IMR-90 (cell line): ENCODE results near the gene PDE5A. TPM values are rescaled to one million over a fixed set of nuclear protein-coding genes. Genes with fewer than 3 reads are reported as not detected.

ENCODE experiments used
- ATAC-seq: fragments of 200-7000 bp; cut with Tn5 transposase; 2 replicates; pipeline ENCODE4 v1.9.1; 2020; ENCODE audit warnings: low read depth, mild to moderate bottlenecking, moderate library complexity
- BruUV-seq: library from RNA; stranded (reverse); fragments of 400-500 nt; replicated peaks from 2 replicates; lab custom pipeline; 2021; lab: Mats Ljungman, UMichigan
- CTCF ChIA-PET: fragments of 300-600 bp; formaldehyde crosslinking; extraction: SDS; loops from one replicate; lab custom pipeline; 2021; ENCODE audit warnings: antibody characterized with exemption; lab: Yijun Ruan, JAX
- POLR2A ChIA-PET: fragments of 300-600 bp; sonication (Branson Sonifier 250); formaldehyde crosslinking; loops from one replicate; lab custom pipeline; 2022; ENCODE audit warnings: antibody characterized with exemption; ENCODE audit not compliant: unreplicated experiment; lab: Charles Lee
- DNase-seq: peaks from one replicate; pipeline ENCODE4 v3.0.0; 2013
- H2AFZ ChIP-seq: replicated peaks from 2 replicates; pipeline ENCODE3; 2013; ENCODE audit warnings: low read length, mild to moderate bottlenecking; ENCODE audit not compliant: poor library complexity
- H2AK5ac ChIP-seq: 2 replicates; pipeline ENCODE4 v1.6.1; 2013; ENCODE audit warnings: low read depth, low read length, inconsistent platforms
- H2AK9ac ChIP-seq: replicated peaks from 2 replicates; pipeline ENCODE3; 2013; ENCODE audit warnings: mild to moderate bottlenecking, low read depth, low read length, moderate library complexity; ENCODE audit not compliant: poor library complexity
- H2BK120ac ChIP-seq: 2 replicates; pipeline ENCODE4 v1.6.1; 2013; ENCODE audit warnings: low read depth, low read length, inconsistent platforms
- H2BK15ac ChIP-seq: 3 replicates; pipeline ENCODE4 v1.6.1; 2013; ENCODE audit warnings: low read depth, low read length, inconsistent platforms
- H2BK20ac ChIP-seq: 2 replicates; pipeline ENCODE4 v1.6.1; 2013; ENCODE audit warnings: low read depth, mild to moderate bottlenecking, inconsistent platforms, low read length, moderate library complexity
- H2BK5ac ChIP-seq: 2 replicates; pipeline ENCODE4 v1.6.1; 2013; ENCODE audit warnings: mild to moderate bottlenecking, low read depth, low read length, inconsistent platforms; ENCODE audit not compliant: poor library complexity, severe bottlenecking
- H3K14ac ChIP-seq: replicated peaks from 2 replicates; pipeline ENCODE4 v1.6.1; 2013; ENCODE audit warnings: low read depth, low read length, inconsistent platforms
- H3K18ac ChIP-seq: 2 replicates; pipeline ENCODE4 v1.6.1; 2013; ENCODE audit warnings: low read depth, low read length, control low read depth
- H3K23ac ChIP-seq: 2 replicates; pipeline ENCODE4 v1.6.1; 2013; ENCODE audit warnings: low read depth, low read length, inconsistent platforms
- H3K27ac ChIP-seq: 2 replicates; pipeline ENCODE4 v1.5.1; 2013; ENCODE audit warnings: mild to moderate bottlenecking, control low read depth, low read length; ENCODE audit not compliant: insufficient read depth
- H3K27me3 ChIP-seq: 2 replicates; pipeline ENCODE4 v1.6.1; 2013; ENCODE audit warnings: low read length; ENCODE audit not compliant: control insufficient read depth, insufficient read depth
- H3K36me3 ChIP-seq: 2 replicates; pipeline ENCODE4 v1.6.1; 2013; ENCODE audit warnings: low read length, mixed read lengths; ENCODE audit not compliant: control insufficient read depth, insufficient read depth
- H3K4ac ChIP-seq: 2 replicates; pipeline ENCODE4 v1.6.1; 2013; ENCODE audit warnings: low read depth, low read length, inconsistent platforms
- H3K4me1 ChIP-seq: 2 replicates; pipeline ENCODE4 v1.6.1; 2013; ENCODE audit warnings: low read length, mixed read lengths; ENCODE audit not compliant: control insufficient read depth, insufficient read depth
- H3K4me2 ChIP-seq: 2 replicates; pipeline ENCODE4 v1.6.1; 2013; ENCODE audit warnings: low read depth, mild to moderate bottlenecking, control low read depth, low read length, moderate library complexity
- H3K4me3 ChIP-seq: 2 replicates; pipeline ENCODE4 v1.5.1; 2013; ENCODE audit warnings: low read depth, mild to moderate bottlenecking, control low read depth, low read length, moderate library complexity; ENCODE audit not compliant: insufficient read depth
- H3K56ac ChIP-seq: 2 replicates; pipeline ENCODE4 v1.6.1; 2013; ENCODE audit warnings: low read length, inconsistent platforms; ENCODE audit not compliant: insufficient read depth; ENCODE audit errors: extremely low read depth
- H3K79me1 ChIP-seq, 2 experiments: 2 replicates each; pipeline ENCODE4 v1.6.1; 2013; ENCODE audit warnings: low read length in 2 of 2, inconsistent platforms in 1 of 2, low read depth in 1 of 2
- H3K9ac ChIP-seq: 2 replicates; pipeline ENCODE4 v1.6.1; 2013; ENCODE audit warnings: low read depth, low read length, control low read depth
- H3K9me1 ChIP-seq: 2 replicates; pipeline ENCODE4 v1.6.1; 2013; ENCODE audit warnings: low read length, inconsistent platforms; ENCODE audit not compliant: insufficient read depth
- H3K9me3 ChIP-seq: 2 replicates; pipeline ENCODE4 v1.6.1; 2013; ENCODE audit warnings: low read length; ENCODE audit not compliant: control insufficient read depth, insufficient read depth
- H4K20me1 ChIP-seq: 2 replicates; pipeline ENCODE4 v1.6.1; 2013; ENCODE audit warnings: low read length, inconsistent platforms; ENCODE audit not compliant: insufficient read depth
- H4K5ac ChIP-seq: 2 replicates; pipeline ENCODE4 v1.6.1; 2013; ENCODE audit warnings: mild to moderate bottlenecking, low read depth, low read length, control low read depth
- H4K8ac ChIP-seq, 2 experiments: 2 replicates each; pipeline ENCODE4 v1.6.1; 2013; ENCODE audit warnings: low read depth in 2 of 2, low read length in 2 of 2, control low read depth in 1 of 2, inconsistent platforms in 1 of 2
- H4K91ac ChIP-seq: 2 replicates; pipeline ENCODE4 v1.6.1; 2013; ENCODE audit warnings: low read depth, low read length, inconsistent platforms; ENCODE audit not compliant: insufficient read depth
- BHLHE40 ChIP-seq: fragments of 150-350 bp; IDR thresholded peaks from 2 replicates; pipeline ENCODE4 v1.6.1; 2016; ENCODE audit warnings: mild to moderate bottlenecking, low read depth, low read length
- CEBPB ChIP-seq: IDR thresholded peaks from 2 replicates; pipeline ENCODE4 v1.6.1; 2012; ENCODE audit warnings: low read depth, low read length, improper control_type of control experiment
- CHD1 ChIP-seq: IDR thresholded peaks from 2 replicates; pipeline ENCODE4 v1.6.1; 2012; ENCODE audit warnings: low read depth, low read length, improper control_type of control experiment
- CTCF ChIP-seq: conservative IDR thresholded peaks from 2 replicates; pipeline ENCODE4 v1.5.1; 2012; ENCODE audit warnings: mild to moderate bottlenecking, low read depth, low read length, improper control_type of control experiment
- ELK1 ChIP-seq: fragments of 150-350 bp; IDR thresholded peaks from 2 replicates; pipeline ENCODE4 v1.6.1; 2016; ENCODE audit warnings: low read depth, mild to moderate bottlenecking, low read length, moderate library complexity, borderline replicate concordance
- FOS ChIP-seq: fragments of 150-350 bp; IDR thresholded peaks from 2 replicates; pipeline ENCODE4 v1.6.1; 2016; ENCODE audit warnings: low read depth, low read length
- MAFK ChIP-seq: IDR thresholded peaks from 2 replicates; pipeline ENCODE4 v1.6.1; 2012; ENCODE audit warnings: low read depth, low read length, improper control_type of control experiment
- MAZ ChIP-seq: IDR thresholded peaks from 2 replicates; pipeline ENCODE4 v1.6.1; 2012; ENCODE audit warnings: low read depth, mild to moderate bottlenecking, low read length, improper control_type of control experiment, moderate library complexity, borderline replicate concordance
- MXI1 ChIP-seq: IDR thresholded peaks from 2 replicates; pipeline ENCODE4 v1.6.1; 2012; ENCODE audit warnings: low read depth, mild to moderate bottlenecking, low read length, moderate library complexity, borderline replicate concordance
- NFE2L2 ChIP-seq: fragments of 150-350 bp; IDR thresholded peaks from 2 replicates; pipeline ENCODE4 v1.6.1; 2016; ENCODE audit warnings: low read depth, mild to moderate bottlenecking, low read length
- POLR2A ChIP-seq: IDR thresholded peaks from 2 replicates; pipeline ENCODE4 v1.6.1; 2012; ENCODE audit warnings: mild to moderate bottlenecking, low read depth, low read length
- RAD21 ChIP-seq: IDR thresholded peaks from 2 replicates; pipeline ENCODE4 v1.6.1; 2012; ENCODE audit warnings: low read length, improper control_type of control experiment
- RCOR1 ChIP-seq: IDR thresholded peaks from 2 replicates; pipeline ENCODE4 v1.6.1; 2012; ENCODE audit warnings: mild to moderate bottlenecking, low read length, improper control_type of control experiment; ENCODE audit not compliant: insufficient replicate concordance
- RFX5 ChIP-seq: IDR thresholded peaks from 2 replicates; pipeline ENCODE4 v1.8.0; 2012; ENCODE audit warnings: low read depth, mild to moderate bottlenecking, low read length, moderate library complexity
- SMC3 ChIP-seq: fragments of 150-350 bp; IDR thresholded peaks from 2 replicates; pipeline ENCODE4 v1.6.1; 2016; ENCODE audit warnings: low read depth, mild to moderate bottlenecking, antibody characterized with exemption, low read length, moderate library complexity
- USF2 ChIP-seq: fragments of 150-350 bp; IDR thresholded peaks from 2 replicates; pipeline ENCODE4 v1.6.1; 2017; ENCODE audit warnings: mild to moderate bottlenecking, antibody characterized with exemption, low read length, low read depth
- WGBS, 2 experiments: methylation state at CpG; one replicate each; pipeline versions ENCODE4 v1.1.5 to v1.1.7; 2013; ENCODE audit warnings: missing lambda C conversion rate in 2 of 2; ENCODE audit not compliant: insufficient read length in 1 of 2; ENCODE audit errors: extremely low coverage in 2 of 2; 5-methylcytosine and 5-hydroxymethylcytosine counted together
- dilution Hi-C: fragments of 300-500 bp; cut with HindIII; formaldehyde crosslinking; loops from one replicate; pipeline ENCODE4 v1.14.3; 2018; ENCODE audit warnings: low sequenced_read_pairs; ENCODE audit not compliant: unreplicated experiment
- in situ Hi-C: fragments of 300-500 bp; cut with MboI; formaldehyde crosslinking; loops from 3 replicates; pipeline ENCODE4 v1.14.3; 2019; ENCODE audit warnings: low sequenced_read_pairs, inconsistent platforms, mixed read lengths
- intact Hi-C: fragments of 100-400 bp; cut with micrococcal nuclease; formaldehyde crosslinking; loops from 2 replicates; pipeline ENCODE4 v1.10.0; 2022
- polyA plus RNA-seq, 3 experiments: library from polyadenylated mRNA; depleted of rRNA; stranded (reverse); fragments of >200 nt; gene quantifications; 2 replicates each; pipeline ENCODE4 v1.2.3, GENCODE V29; 2012; ENCODE audit warnings: low replicate concordance in 1 of 3
- total RNA-seq: library from RNA; depleted of rRNA; stranded (reverse); fragments of >200 nt; gene quantifications from 2 replicates; pipeline ENCODE4 v1.2.3, GENCODE V29; 2012

The PDE5A gene
- total and polyA plus RNA-seq, 2 of the 4 experiments (the other 2 are of a cell fraction): 101 to 770 TPM

GRCh38 chr4:119666653-119667091 lies 38.1 kb upstream of the PDE5A start:
- Histone ChIP-seq H2AK9ac (no peak overlapping the region), H2BK120ac (peak overlapping the region; percentile 69), H2BK5ac (peak overlapping the region; percentile 25), H3K23ac (peak overlapping the region; percentile 46; the same call in 1 of the 2 replicates), H2AK5ac (peak overlapping the region; percentile 51; the same call in 1 of the 2 replicates), H3K9ac (no peak overlapping the region), H3K4me2 (peak overlapping the region; percentile 12; the same call in 1 of the 2 replicates), H3K9me1 (no peaks in the 10 kb centered on the region), H4K8ac (peak overlapping the region in 1 of 2 experiments; percentile 78; a peak in 3 of 4 replicates), H3K9me3 (no peaks in the 10 kb centered on the region), H3K27me3 (no peaks in the 10 kb centered on the region), H2BK20ac (peak overlapping the region; percentile 76), H3K36me3 (no peaks in the 10 kb centered on the region), H3K18ac (peak overlapping the region; percentile 80), H3K4me1 (peaks cover 20% of the 10 kb centered on the region), H3K14ac (peak overlapping the region; percentile 59), H4K20me1 (no peaks in the 10 kb centered on the region), H3K4ac (peak overlapping the region; percentile 76), H3K27ac (peak overlapping the region; percentile 70; the same call in 1 of the 2 replicates), H3K79me1 (no peaks in the 10 kb centered on the region; a peak in 1 of 4 replicates), H2AFZ (peak overlapping the region; percentile 10), H4K91ac (peak overlapping the region; percentile 71), H3K56ac (no peak overlapping the region), H2BK15ac (peak overlapping the region; percentile 46; the same call in 2 of the 3 replicates), H4K5ac (peak overlapping the region; percentile 80), H3K4me3 (no peak overlapping the region)
- in situ Hi-C loops (no loop called here), intact Hi-C loops (no loop called here), dilution Hi-C loops (no loop called here)
- CTCF ChIA-PET: no interaction called here
- peak; percentile 19; the same call in 1 of the 2 replicates for ATAC-seq
- POLR2A ChIA-PET: no interaction called here
- DNase-seq: peak; percentile 66
- no peak for TF ChIP-seq RFX5
- no peak for TF ChIP-seq RAD21
- TF ChIP-seq SMC3: no peak
- no peak for TF ChIP-seq MXI1
- no peak for TF ChIP-seq POLR2A
- no peak for TF ChIP-seq CEBPB
- no peak for TF ChIP-seq NFE2L2
- no peak for TF ChIP-seq FOS
- TF ChIP-seq USF2: no peak
- no peak for TF ChIP-seq BHLHE40
- TF ChIP-seq RCOR1: no peak
- TF ChIP-seq MAFK: no peak
- TF ChIP-seq MAZ: no peak
- TF ChIP-seq ELK1: no peak
- TF ChIP-seq CTCF: no peak
- TF ChIP-seq CHD1: no peak
- no CpG with 5 or more reads among the region's 1 CpG for WGBS, 2 experiments
- BruUV-seq: no TSS peak
